Astrocyte (in vitro differentiated cells and primary cell): Measurements from ENCODE around the gene NSMCE1. TPM values are rescaled to one million over a fixed set of nuclear protein-coding genes. Genes with fewer than 3 reads are reported as not detected.

Experiments
- DNase-seq: peaks from one replicate; pipeline ENCODE4 v3.0.0-alpha.2; 2010; ENCODE audit warnings: low read depth
- FAIRE-seq: peaks from 2 replicates; lab custom pipeline; 2011; peaks lifted over from hg19 to GRCh38; lab: Jason Lieb, UNC
- H2AFZ ChIP-seq: 2 replicates; pipeline ENCODE4 v1.6.0; 2012; ENCODE audit warnings: low read depth, low read length, inconsistent platforms
- H3K27ac ChIP-seq: 2 replicates; pipeline ENCODE4 v1.5.1; 2011; ENCODE audit warnings: low read depth, low read length, inconsistent platforms
- H3K27me3 ChIP-seq: 2 replicates; pipeline ENCODE4 v1.6.0; 2011; ENCODE audit warnings: low read length, inconsistent platforms; ENCODE audit not compliant: insufficient read depth
- H3K36me3 ChIP-seq: 2 replicates; pipeline ENCODE4 v1.5.1; 2011; ENCODE audit warnings: low read length, inconsistent platforms; ENCODE audit not compliant: insufficient read depth
- H3K4me1 ChIP-seq: 2 replicates; pipeline ENCODE4 v1.5.1; 2011; ENCODE audit warnings: low read length, inconsistent platforms; ENCODE audit not compliant: insufficient read depth
- H3K4me2 ChIP-seq: 2 replicates; pipeline ENCODE4 v1.6.0; 2012; ENCODE audit warnings: low read length, inconsistent platforms
- H3K4me3 ChIP-seq: 2 replicates; pipeline ENCODE4 v1.5.1; 2011; ENCODE audit warnings: low read depth, mild to moderate bottlenecking, low read length, inconsistent platforms; ENCODE audit not compliant: insufficient read depth
- H3K79me2 ChIP-seq: 2 replicates; pipeline ENCODE4 v1.6.0; 2012; ENCODE audit warnings: mild to moderate bottlenecking, low read length, inconsistent platforms; ENCODE audit not compliant: insufficient read depth
- H3K9ac ChIP-seq: 2 replicates; pipeline ENCODE4 v1.6.0; 2012; ENCODE audit warnings: mild to moderate bottlenecking, low read length, inconsistent platforms
- H3K9me3 ChIP-seq: 2 replicates; pipeline ENCODE4 v1.5.1; 2012; ENCODE audit warnings: low read depth, mild to moderate bottlenecking, low read length, inconsistent platforms; ENCODE audit not compliant: insufficient read depth
- H4K20me1 ChIP-seq: 2 replicates; pipeline ENCODE4 v1.6.0; 2012; ENCODE audit warnings: low read length, inconsistent platforms; ENCODE audit not compliant: insufficient read depth
- H3K27ac Mint-ChIP-seq: one replicate; pipeline ENCODE4 v1.8.0; 2021; ENCODE audit warnings: mild to moderate bottlenecking, mixed read lengths; ENCODE audit not compliant: unreplicated experiment
- H3K27me3 Mint-ChIP-seq: one replicate; pipeline ENCODE4 v1.8.0; 2021; ENCODE audit warnings: low read depth, mixed read lengths; ENCODE audit not compliant: unreplicated experiment
- H3K36me3 Mint-ChIP-seq: one replicate; pipeline ENCODE4 v1.8.0; 2021; ENCODE audit warnings: low read depth, mixed read lengths; ENCODE audit not compliant: unreplicated experiment
- H3K4me1 Mint-ChIP-seq: one replicate; pipeline ENCODE4 v1.8.0; 2021; ENCODE audit warnings: low read depth, mixed read lengths; ENCODE audit not compliant: unreplicated experiment
- H3K4me3 Mint-ChIP-seq: one replicate; pipeline ENCODE4 v1.8.0; 2021; ENCODE audit warnings: mild to moderate bottlenecking, moderate library complexity, mixed read lengths; ENCODE audit not compliant: unreplicated experiment
- H3K9me3 Mint-ChIP-seq: one replicate; pipeline ENCODE4 v1.8.0; 2021; ENCODE audit warnings: mild to moderate bottlenecking, mixed read lengths; ENCODE audit not compliant: unreplicated experiment
- EZH2 ChIP-seq: IDR thresholded peaks from 2 replicates; pipeline ENCODE4 v1.6.1; 2012; ENCODE audit warnings: mild to moderate bottlenecking, low read length, inconsistent platforms; ENCODE audit not compliant: insufficient read depth
- total RNA-seq: library from RNA; stranded (reverse); gene quantifications from 2 replicates; pipeline ENCODE4 v1.2.1, GENCODE V29; 2021
- TF ChIP-seq, protein P1 (sequence below): IDR thresholded peaks from 2 replicates; pipeline ENCODE4 v1.5.1; 2011; ENCODE audit warnings: low read depth, mild to moderate bottlenecking, inconsistent platforms, low read length, moderate library complexity; ENCODE audit not compliant: insufficient read depth

NSMCE1 gene
- total RNA-seq, 1 donor from 2014 or later, result 12.1 TPM

DNA sequence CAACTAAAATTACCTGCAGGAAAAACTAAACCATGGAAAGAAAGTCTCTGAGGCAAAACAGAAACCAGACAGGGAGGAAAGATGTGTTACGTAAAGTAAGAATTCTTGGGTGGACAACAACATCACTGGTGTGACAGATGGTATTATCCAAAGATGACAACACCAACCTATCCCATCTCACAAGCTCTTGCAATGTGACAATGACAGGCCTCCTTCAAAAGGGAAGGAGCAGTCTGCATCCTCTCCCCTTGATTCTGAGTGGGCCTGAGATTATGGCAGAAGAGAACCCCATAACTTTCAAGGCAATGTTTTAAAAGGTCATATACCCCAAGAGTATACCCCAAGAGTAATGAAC, 82.8 kb downstream of the NSMCE1 start:
- Mint-ChIP-seq H3K4me3 (no peak overlapping the region), H3K4me1 (no peaks in the 10 kb centered on the region), H3K36me3 (no peaks in the 10 kb centered on the region), H3K27ac (no peak overlapping the region), H3K9me3 (peaks cover 6% of the 10 kb centered on the region), H3K27me3 (peaks cover 38% of the 10 kb centered on the region)
- H3K36me3 ChIP-seq, result no peaks in the 10 kb centered on the region
- no peaks in the 10 kb centered on the region for H3K9me3 ChIP-seq
- H3K27ac ChIP-seq, result no peak overlapping the region
- no peak overlapping the region for H2AFZ ChIP-seq
- H4K20me1 ChIP-seq, result no peaks in the 10 kb centered on the region
- no peaks in the 10 kb centered on the region for H3K79me2 ChIP-seq
- no peak overlapping the region for H3K4me2 ChIP-seq
- H3K9ac ChIP-seq, result no peak overlapping the region
- H3K27me3 ChIP-seq, result no peaks in the 10 kb centered on the region
- DNase-seq (no peak), FAIRE-seq (no peak)
- TF ChIP-seq, protein P1, sequence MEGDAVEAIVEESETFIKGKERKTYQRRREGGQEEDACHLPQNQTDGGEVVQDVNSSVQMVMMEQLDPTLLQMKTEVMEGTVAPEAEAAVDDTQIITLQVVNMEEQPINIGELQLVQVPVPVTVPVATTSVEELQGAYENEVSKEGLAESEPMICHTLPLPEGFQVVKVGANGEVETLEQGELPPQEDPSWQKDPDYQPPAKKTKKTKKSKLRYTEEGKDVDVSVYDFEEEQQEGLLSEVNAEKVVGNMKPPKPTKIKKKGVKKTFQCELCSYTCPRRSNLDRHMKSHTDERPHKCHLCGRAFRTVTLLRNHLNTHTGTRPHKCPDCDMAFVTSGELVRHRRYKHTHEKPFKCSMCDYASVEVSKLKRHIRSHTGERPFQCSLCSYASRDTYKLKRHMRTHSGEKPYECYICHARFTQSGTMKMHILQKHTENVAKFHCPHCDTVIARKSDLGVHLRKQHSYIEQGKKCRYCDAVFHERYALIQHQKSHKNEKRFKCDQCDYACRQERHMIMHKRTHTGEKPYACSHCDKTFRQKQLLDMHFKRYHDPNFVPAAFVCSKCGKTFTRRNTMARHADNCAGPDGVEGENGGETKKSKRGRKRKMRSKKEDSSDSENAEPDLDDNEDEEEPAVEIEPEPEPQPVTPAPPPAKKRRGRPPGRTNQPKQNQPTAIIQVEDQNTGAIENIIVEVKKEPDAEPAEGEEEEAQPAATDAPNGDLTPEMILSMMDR, result no peak
- no peak for TF ChIP-seq EZH2
- H3K4me3 ChIP-seq, result no peak overlapping the region
- H3K4me1 ChIP-seq, result no peaks in the 10 kb centered on the region

DNA sequence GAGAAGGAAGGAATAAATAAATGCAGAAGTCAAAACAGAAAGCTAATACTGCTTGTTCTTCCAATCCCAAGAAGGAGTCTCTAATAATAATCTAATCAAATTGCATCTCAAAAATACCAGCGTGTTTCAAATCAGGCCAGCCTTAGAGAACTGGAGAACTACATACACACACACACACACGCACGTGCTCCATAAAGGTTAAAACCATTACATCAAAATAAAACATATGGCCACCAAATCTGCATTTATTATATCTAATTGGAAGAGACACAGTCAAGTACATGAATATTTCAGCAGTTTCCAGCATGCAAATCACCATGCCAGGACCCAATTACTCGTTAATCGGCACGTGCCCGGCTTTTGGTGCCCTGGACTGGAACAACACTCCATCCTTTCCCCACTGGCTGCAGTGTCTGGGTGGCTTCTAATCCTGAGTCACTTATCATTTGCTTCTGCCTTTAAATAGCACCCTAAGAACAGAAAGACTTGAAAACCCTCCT, 85.6 kb downstream of the NSMCE1 start:
- Mint-ChIP-seq H3K27me3 (peaks cover 27% of the 10 kb centered on the region), H3K4me1 (no peaks in the 10 kb centered on the region), H3K27ac (no peak overlapping the region), H3K9me3 (peaks cover 6% of the 10 kb centered on the region), H3K4me3 (no peak overlapping the region), H3K36me3 (no peaks in the 10 kb centered on the region)
- DNase-seq (no peak), FAIRE-seq (no peak)
- Histone ChIP-seq H3K4me3 (no peak overlapping the region), H3K79me2 (no peaks in the 10 kb centered on the region), H3K9me3 (no peaks in the 10 kb centered on the region), H3K27me3 (no peaks in the 10 kb centered on the region), H2AFZ (no peak overlapping the region), H3K4me2 (no peak overlapping the region), H3K27ac (no peak overlapping the region), H4K20me1 (no peaks in the 10 kb centered on the region), H3K36me3 (no peaks in the 10 kb centered on the region), H3K4me1 (peaks cover 6% of the 10 kb centered on the region), H3K9ac (no peak overlapping the region)
- TF ChIP-seq, protein P1, result no peak
- TF ChIP-seq EZH2, result no peak

DNA sequence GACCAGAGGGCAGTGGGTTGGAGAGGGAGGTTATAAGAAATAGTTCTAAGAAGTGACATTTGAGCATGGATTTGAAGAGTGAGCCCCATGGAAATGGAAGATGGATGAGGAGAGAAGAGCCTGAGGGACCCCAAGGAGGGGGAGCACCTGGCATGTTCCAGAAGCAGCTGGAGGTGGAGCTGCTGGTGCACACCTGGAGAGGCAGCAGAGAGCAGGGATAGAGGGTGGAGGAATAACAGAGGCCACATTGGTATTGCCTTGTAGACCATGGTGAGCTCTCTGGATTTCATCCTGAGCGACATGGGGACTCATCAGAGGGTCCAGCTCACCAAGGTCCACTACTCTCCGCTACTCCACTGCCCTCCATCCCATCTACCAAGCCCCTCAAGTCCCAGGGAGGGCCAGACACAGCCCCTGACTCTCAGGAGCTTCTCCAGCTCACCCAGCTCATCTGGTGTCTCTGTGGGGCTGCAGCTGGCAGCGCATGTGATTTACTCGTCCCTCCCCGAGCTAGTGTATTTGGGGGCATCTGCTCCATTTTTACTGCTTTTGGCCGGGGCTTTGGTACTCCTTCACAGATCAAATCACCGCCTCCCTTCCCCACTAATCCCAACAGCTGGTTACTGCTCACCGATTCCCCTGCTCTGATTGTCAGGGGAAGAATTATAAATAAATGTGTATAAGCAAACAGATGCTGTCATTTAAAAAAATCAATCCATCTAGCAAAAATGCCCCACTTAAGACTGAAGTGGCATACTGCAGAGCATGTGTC, 87.4 kb downstream of the NSMCE1 start:
- H3K9me3 Mint-ChIP-seq, result peaks cover 6% of the 10 kb centered on the region
- H3K36me3 Mint-ChIP-seq, result no peaks in the 10 kb centered on the region
- H3K27me3 Mint-ChIP-seq, result peaks cover 22% of the 10 kb centered on the region
- H3K4me3 ChIP-seq, result no peak overlapping the region
- no peak overlapping the region for H3K4me2 ChIP-seq
- no peaks in the 10 kb centered on the region for H3K79me2 ChIP-seq
- no peak overlapping the region for H3K9ac ChIP-seq
- H2AFZ ChIP-seq, result no peak overlapping the region
- H3K9me3 ChIP-seq, result no peaks in the 10 kb centered on the region
- no peaks in the 10 kb centered on the region for H4K20me1 ChIP-seq
- peaks cover 16% of the 10 kb centered on the region for H3K4me1 ChIP-seq
- no peak overlapping the region for H3K4me3 Mint-ChIP-seq
- DNase-seq (no peak), FAIRE-seq (no peak)
- H3K4me1 Mint-ChIP-seq, result peaks cover 7% of the 10 kb centered on the region
- TF ChIP-seq EZH2, result no peak
- TF ChIP-seq, protein P1, result no peak
- H3K27ac Mint-ChIP-seq, result no peak overlapping the region
- no peak overlapping the region for H3K27ac ChIP-seq
- H3K36me3 ChIP-seq, result no peaks in the 10 kb centered on the region
- no peaks in the 10 kb centered on the region for H3K27me3 ChIP-seq
